Osteocyte (in vitro differentiated cells): ENCODE data around the gene TBCEL. TPM values are rescaled to one million over a fixed set of nuclear protein-coding genes. Genes with fewer than 3 reads are reported as not detected.

Source experiments
- DNase-seq: peaks from one replicate; pipeline ENCODE4 v3.0.0; 2021; ENCODE audit warnings: mixed read lengths; ENCODE audit not compliant: unreplicated experiment; ENCODE audit errors: extremely low spot score
- H3K27ac Mint-ChIP-seq: one replicate; pipeline ENCODE4 v1.8.0; 2021; ENCODE audit warnings: mild to moderate bottlenecking, mixed read lengths; ENCODE audit not compliant: unreplicated experiment
- H3K27me3 Mint-ChIP-seq: one replicate; pipeline ENCODE4 v1.8.0; 2021; ENCODE audit warnings: mixed read lengths; ENCODE audit not compliant: unreplicated experiment
- H3K36me3 Mint-ChIP-seq: one replicate; pipeline ENCODE4 v1.8.0; 2021; ENCODE audit warnings: mixed read lengths; ENCODE audit not compliant: unreplicated experiment
- H3K4me1 Mint-ChIP-seq: one replicate; pipeline ENCODE4 v1.8.0; 2021; ENCODE audit warnings: mixed read lengths; ENCODE audit not compliant: unreplicated experiment
- H3K4me3 Mint-ChIP-seq: one replicate; pipeline ENCODE4 v1.8.0; 2021; ENCODE audit warnings: mild to moderate bottlenecking, moderate library complexity, mixed read lengths; ENCODE audit not compliant: unreplicated experiment
- H3K9me3 Mint-ChIP-seq: one replicate; pipeline ENCODE4 v1.8.0; 2021; ENCODE audit warnings: mixed read lengths; ENCODE audit not compliant: unreplicated experiment
- total RNA-seq: library from RNA; stranded (reverse); gene quantifications from 2 replicates; pipeline ENCODE4 v1.2.1, GENCODE V29; 2021
- TF ChIP-seq, protein P1 (sequence below): fragments of 200-600 bp; sonication (generic); IDR thresholded peaks from 2 replicates; pipeline ENCODE4 v1.5.0; 2021; ENCODE audit warnings: antibody characterized with exemption, mild to moderate bottlenecking, moderate library complexity

TBCEL gene
- total RNA-seq, 1 donor from 2014 or later, result 40.4 TPM

DNA sequence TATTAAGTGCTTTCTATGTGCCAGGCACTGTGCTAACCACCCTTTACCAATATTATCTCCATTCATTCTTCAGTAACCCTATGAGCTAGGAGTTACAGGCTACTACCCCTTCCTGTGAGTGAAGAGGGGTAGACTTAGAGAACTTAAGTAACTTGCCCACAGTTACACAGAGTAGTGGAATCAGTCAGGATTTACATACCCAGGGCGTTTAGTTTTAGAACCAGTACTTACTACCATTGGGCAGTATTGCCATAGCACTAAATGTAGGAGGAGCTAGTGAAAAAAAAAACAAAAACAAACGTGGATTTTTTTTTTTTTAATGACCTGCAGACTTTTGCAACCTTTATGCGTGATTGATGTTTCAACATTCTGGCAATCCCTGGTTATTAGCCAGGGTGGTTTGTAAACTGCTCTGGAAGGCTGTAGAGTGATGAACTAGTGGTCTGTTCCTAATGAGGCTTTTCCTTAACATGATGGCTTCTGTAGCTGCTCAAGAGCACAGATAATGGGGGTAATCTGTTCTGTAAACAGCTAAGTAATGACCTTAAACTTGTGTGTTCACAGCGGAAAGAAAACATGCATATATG, 11.4 kb downstream of the TBCEL start:
- Mint-ChIP-seq H3K4me1 (peaks cover 9% of the 10 kb centered on the region), H3K27me3 (no peaks in the 10 kb centered on the region), H3K27ac (no peak overlapping the region), H3K4me3 (no peak overlapping the region), H3K36me3 (peaks cover 4% of the 10 kb centered on the region), H3K9me3 (no peaks in the 10 kb centered on the region)
- DNase-seq, result no peak
- TF ChIP-seq, protein P1, sequence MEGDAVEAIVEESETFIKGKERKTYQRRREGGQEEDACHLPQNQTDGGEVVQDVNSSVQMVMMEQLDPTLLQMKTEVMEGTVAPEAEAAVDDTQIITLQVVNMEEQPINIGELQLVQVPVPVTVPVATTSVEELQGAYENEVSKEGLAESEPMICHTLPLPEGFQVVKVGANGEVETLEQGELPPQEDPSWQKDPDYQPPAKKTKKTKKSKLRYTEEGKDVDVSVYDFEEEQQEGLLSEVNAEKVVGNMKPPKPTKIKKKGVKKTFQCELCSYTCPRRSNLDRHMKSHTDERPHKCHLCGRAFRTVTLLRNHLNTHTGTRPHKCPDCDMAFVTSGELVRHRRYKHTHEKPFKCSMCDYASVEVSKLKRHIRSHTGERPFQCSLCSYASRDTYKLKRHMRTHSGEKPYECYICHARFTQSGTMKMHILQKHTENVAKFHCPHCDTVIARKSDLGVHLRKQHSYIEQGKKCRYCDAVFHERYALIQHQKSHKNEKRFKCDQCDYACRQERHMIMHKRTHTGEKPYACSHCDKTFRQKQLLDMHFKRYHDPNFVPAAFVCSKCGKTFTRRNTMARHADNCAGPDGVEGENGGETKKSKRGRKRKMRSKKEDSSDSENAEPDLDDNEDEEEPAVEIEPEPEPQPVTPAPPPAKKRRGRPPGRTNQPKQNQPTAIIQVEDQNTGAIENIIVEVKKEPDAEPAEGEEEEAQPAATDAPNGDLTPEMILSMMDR, result no peak

DNA sequence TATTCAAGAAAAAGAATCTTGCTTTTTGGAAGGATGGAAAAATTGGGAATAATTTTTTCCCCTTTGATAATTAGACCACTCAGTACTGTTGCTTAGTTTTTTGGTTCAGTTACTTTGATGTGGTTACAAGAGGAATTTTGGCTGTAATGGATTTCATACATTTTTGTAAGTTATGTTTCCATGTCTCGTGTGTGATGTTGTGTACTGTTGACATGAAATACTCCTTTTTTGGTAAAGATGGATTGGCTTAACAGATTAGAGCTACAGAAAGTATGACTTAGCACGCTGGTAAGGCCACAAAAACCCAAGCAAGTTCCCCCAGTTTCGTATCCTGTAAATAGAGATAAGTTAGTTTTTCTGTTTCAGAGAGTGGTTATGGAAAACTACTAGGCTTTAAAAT, 11.9 kb downstream of the TBCEL start:
- TF ChIP-seq, protein P1, result no peak
- Mint-ChIP-seq H3K4me3 (no peak overlapping the region), H3K27ac (no peak overlapping the region)

DNA sequence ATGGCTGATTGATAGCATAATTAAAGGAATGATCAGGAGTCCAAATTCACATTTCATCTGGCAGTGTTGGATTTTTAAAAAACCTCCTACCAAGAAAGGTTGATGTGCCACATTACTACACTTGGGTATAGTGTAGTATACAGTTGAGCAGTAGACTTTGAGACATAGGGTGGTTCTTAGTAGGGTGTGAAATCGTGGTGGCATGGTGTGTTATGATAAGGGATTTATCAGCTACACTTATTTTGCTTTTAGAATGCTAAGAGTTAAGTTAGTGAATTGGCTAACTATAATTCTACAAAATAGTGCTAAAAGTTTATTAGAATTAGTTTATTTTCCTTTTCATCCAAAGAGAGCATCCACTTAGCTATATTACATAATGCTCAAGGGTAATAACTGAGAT, 13.1 kb downstream of the TBCEL start:
- no peak for DNase-seq
- Mint-ChIP-seq H3K4me1 (peaks cover 9% of the 10 kb centered on the region), H3K4me3 (no peak overlapping the region), H3K9me3 (no peaks in the 10 kb centered on the region), H3K36me3 (peaks cover 4% of the 10 kb centered on the region), H3K27me3 (no peaks in the 10 kb centered on the region), H3K27ac (no peak overlapping the region)
- TF ChIP-seq, protein P1, result no peak

More for the DNA sequence above, 11.9 kb downstream of the TBCEL start:
- Mint-ChIP-seq H3K4me1 (peaks cover 9% of the 10 kb centered on the region), H3K27me3 (no peaks in the 10 kb centered on the region), H3K9me3 (no peaks in the 10 kb centered on the region), H3K36me3 (peaks cover 4% of the 10 kb centered on the region)
- no peak for DNase-seq

DNA sequence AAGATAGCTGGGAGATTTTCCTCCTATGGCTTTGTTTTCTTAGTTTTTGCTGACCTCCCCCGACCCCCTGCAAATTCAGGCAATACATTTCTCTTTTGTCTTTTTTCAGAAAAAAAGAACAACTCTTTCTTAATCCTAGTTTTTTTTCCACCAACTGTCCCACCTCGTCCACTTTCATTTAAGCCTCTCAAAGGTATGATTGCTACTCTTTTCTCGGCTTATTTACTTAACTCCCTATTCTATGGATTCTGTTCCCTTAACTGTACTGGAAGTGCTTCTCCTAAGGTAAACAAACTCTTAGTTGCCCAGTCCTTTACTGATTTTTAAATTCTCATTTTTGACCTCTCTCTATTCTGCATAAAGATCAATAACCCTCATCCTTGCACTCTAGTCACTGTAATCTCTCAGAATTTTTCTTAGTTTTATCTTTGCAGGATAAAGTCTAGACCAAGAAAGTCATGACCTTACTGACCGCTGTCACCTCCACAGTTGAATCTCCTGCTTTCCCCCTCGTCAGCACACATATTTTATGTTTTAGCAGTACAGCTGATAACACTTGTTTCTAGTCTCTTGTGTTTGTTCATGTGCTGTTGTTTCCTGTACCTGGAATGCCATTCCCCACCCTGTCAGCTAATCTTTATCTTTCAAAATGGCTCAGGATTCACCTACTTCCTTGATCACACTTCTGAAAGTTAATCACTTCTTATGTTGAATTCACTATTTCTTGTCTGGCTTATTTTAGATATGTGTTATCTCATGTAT, 14.9 kb downstream of the TBCEL start:
- Mint-ChIP-seq H3K27me3 (no peaks in the 10 kb centered on the region), H3K27ac (no peak overlapping the region), H3K9me3 (no peaks in the 10 kb centered on the region), H3K4me1 (peaks cover 9% of the 10 kb centered on the region), H3K4me3 (no peak overlapping the region), H3K36me3 (peaks cover 4% of the 10 kb centered on the region)
- TF ChIP-seq, protein P1, result no peak
- DNase-seq, result no peak

DNA sequence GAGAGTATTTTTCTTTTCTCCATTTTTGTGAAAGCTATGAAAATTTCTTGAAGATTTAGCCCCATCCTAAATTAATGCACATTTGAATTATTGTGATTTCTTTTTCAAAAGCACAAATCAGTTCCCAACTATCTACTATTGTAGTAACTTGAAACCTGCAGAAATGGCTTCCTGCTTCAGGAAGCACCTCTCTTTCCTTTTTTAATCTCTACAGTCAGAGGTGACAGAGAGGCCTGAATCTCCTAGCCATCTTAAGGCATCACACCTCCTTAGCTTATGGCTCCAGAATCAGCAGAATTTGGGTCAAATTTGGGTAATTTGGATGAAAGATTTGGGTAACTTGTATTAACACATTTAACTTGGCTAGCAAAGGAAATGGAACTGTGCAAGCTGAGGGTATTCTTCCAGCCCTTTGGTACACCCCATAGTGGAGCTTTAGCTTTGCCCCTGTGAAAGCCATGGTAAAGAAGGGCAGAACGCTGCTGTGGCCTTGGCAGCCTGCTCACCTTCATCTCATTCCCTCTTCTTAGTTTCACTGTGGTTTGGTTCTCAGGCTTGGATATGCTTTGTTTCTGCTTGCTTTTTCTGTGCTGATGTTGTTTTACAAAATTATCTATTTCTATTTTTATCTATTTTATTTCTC, 16.2 kb downstream of the TBCEL start:
- H3K4me3 Mint-ChIP-seq, result no peak overlapping the region
- H3K9me3 Mint-ChIP-seq, result no peaks in the 10 kb centered on the region
- no peaks in the 10 kb centered on the region for H3K27me3 Mint-ChIP-seq

More for the DNA sequence above, 16.2 kb downstream of the TBCEL start:
- Mint-ChIP-seq H3K4me1 (peaks cover 9% of the 10 kb centered on the region), H3K27ac (no peak overlapping the region), H3K36me3 (peaks cover 4% of the 10 kb centered on the region)
- TF ChIP-seq, protein P1, result no peak
- no peak for DNase-seq
